ENCODE data around the gene CASP5.

GRCh38 chr11:105057432-105057831 is 34.5 kb upstream of the CASP5 start:
- TF ChIP-seq CTCF (conservative IDR thresholded peaks at IDR 0.05 in 1 of 2, IDR thresholded peaks at IDR 0.05 in 1 of 2; ENCODE audit: extremely low read depth in 1 of 2, insufficient read depth in 1 of 2, low read depth in 1 of 2, low read length in 2 of 2) (no peak), EZH2 (IDR thresholded peaks at IDR 0.05; ENCODE audit: borderline replicate concordance, low read length) (no peak)

All from mammary epithelial cell (primary cell).